Measurements from ENCODE around the gene TENT4B. TPM values are rescaled to one million over a fixed set of nuclear protein-coding genes. Genes with fewer than 3 reads are reported as not detected.

TENT4B gene
- total RNA-seq, 1 donor from 2014 or later, result 7.1 TPM

DNA sequence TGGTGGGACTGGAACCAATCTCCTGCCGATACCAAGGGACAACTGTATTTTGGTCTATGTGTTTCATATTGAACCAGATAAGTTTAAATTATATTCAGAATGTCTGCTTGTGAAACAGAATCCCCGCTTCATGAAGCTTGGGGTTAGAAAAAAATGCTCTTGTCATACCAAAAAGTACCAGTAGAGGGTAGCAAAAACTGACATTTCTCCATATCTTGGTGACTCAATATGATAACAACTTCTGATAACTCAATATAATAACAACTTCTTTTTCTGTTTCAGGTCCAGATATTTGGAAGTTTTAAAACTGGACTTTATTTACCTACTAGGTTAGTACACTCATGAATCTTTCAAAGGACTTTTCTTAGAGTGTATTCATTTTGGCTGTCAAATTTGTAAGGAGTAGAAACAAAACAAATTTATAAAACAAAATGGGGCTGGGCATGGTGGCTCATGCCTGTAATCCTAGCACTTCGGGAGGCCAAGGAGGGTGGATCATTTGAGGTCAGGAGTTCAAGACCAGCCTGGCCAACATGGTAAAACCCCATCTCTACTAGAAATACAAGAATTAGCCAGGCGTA lies 60.9 kb downstream of the TENT4B start:
- no peak overlapping the region for H3K27ac Mint-ChIP-seq (ENCODE audit: unreplicated experiment)
- no peak overlapping the region for H3K4me3 Mint-ChIP-seq (ENCODE audit: unreplicated experiment)
- peaks cover 3% of the 10 kb centered on the region for H3K4me1 Mint-ChIP-seq (ENCODE audit: unreplicated experiment)
- DNase-seq (ENCODE audit: low spot score), result no peak
- peaks cover 1% of the 10 kb centered on the region for H3K27me3 Mint-ChIP-seq (ENCODE audit: unreplicated experiment)
- TF ChIP-seq, protein P1, sequence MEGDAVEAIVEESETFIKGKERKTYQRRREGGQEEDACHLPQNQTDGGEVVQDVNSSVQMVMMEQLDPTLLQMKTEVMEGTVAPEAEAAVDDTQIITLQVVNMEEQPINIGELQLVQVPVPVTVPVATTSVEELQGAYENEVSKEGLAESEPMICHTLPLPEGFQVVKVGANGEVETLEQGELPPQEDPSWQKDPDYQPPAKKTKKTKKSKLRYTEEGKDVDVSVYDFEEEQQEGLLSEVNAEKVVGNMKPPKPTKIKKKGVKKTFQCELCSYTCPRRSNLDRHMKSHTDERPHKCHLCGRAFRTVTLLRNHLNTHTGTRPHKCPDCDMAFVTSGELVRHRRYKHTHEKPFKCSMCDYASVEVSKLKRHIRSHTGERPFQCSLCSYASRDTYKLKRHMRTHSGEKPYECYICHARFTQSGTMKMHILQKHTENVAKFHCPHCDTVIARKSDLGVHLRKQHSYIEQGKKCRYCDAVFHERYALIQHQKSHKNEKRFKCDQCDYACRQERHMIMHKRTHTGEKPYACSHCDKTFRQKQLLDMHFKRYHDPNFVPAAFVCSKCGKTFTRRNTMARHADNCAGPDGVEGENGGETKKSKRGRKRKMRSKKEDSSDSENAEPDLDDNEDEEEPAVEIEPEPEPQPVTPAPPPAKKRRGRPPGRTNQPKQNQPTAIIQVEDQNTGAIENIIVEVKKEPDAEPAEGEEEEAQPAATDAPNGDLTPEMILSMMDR (IDR thresholded peaks at IDR 0.05; ENCODE audit: unreplicated experiment), result peak; percentile 97
- no peaks in the 10 kb centered on the region for H3K9me3 Mint-ChIP-seq (ENCODE audit: unreplicated experiment)
- no peaks in the 10 kb centered on the region for H3K36me3 Mint-ChIP-seq (ENCODE audit: low read depth, unreplicated experiment)

- Mint-ChIP-seq H3K36me3 (ENCODE audit: low read depth, unreplicated experiment) (peaks cover under 1% of the 10 kb centered on the region), H3K27ac (ENCODE audit: unreplicated experiment) (no peak overlapping the region), H3K27me3 (ENCODE audit: unreplicated experiment) (peaks cover 1% of the 10 kb centered on the region), H3K4me3 (ENCODE audit: unreplicated experiment) (no peak overlapping the region), H3K9me3 (ENCODE audit: unreplicated experiment) (no peaks in the 10 kb centered on the region), H3K4me1 (ENCODE audit: unreplicated experiment) (no peaks in the 10 kb centered on the region)
- TF ChIP-seq, protein P1 (IDR thresholded peaks at IDR 0.05; ENCODE audit: unreplicated experiment), result no peak
- DNase-seq (ENCODE audit: low spot score), result no peak
Observed at GRCh38 chr16:50215680-50216079, 62.6 kb downstream of the TENT4B start.

DNA sequence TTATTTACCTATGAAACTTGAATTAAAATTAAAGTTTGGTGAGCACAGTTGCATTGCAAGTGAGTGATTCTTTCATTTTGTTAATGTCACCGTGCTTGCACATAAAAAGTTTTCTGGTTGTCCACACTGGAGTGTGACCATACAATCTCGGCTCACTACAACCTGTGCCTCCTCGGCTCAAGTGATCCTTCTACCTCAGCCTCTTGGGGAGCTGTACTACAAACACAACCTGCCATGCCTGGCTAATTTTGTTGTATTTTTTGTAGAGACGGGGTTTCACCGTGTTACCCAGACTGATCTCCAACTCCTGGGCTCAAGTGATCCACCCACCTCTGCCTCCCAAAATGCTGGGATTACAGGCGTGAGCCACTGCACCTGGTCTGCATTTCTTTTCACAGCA lies 63.1 kb downstream of the TENT4B start:
- Mint-ChIP-seq H3K9me3 (ENCODE audit: unreplicated experiment) (no peaks in the 10 kb centered on the region), H3K4me1 (ENCODE audit: unreplicated experiment) (no peaks in the 10 kb centered on the region), H3K4me3 (ENCODE audit: unreplicated experiment) (no peak overlapping the region), H3K27ac (ENCODE audit: unreplicated experiment) (no peak overlapping the region), H3K27me3 (ENCODE audit: unreplicated experiment) (peaks cover 1% of the 10 kb centered on the region), H3K36me3 (ENCODE audit: low read depth, unreplicated experiment) (peaks cover 3% of the 10 kb centered on the region)
- no peak for DNase-seq (ENCODE audit: low spot score)
- TF ChIP-seq, protein P1 (IDR thresholded peaks at IDR 0.05; ENCODE audit: unreplicated experiment), result no peak

DNA sequence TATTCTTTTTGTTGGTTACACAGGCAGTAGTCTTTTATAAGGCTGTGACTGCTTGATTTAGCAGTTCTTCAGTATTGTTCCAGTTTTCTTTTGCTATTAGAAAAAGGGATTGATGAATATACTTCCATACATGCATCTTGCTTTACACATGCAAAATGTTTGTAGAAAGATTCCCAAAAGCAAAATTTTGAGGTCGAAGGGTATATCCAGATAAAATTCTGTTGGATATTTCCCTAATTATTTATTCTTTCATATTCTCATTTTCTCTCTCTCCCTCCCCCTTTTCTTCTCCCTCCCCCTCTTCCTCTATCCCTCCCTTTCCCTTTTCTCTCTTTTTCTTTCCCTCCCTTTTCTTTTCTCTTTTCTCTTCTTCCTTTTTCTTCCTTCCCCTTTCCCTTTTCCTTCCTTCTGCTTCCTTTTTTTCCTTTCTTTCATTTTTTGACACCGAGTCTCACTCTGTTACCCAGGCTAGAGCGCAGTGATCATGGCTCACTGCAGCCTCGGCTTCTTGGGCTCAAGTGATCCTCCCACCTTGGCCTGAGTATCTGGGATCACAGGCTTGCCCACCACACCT lies 66.4 kb downstream of the TENT4B start:
- Mint-ChIP-seq H3K27me3 (ENCODE audit: unreplicated experiment) (no peaks in the 10 kb centered on the region), H3K4me1 (ENCODE audit: unreplicated experiment) (no peaks in the 10 kb centered on the region), H3K4me3 (ENCODE audit: unreplicated experiment) (no peak overlapping the region), H3K27ac (ENCODE audit: unreplicated experiment) (no peak overlapping the region), H3K9me3 (ENCODE audit: unreplicated experiment) (no peaks in the 10 kb centered on the region), H3K36me3 (ENCODE audit: low read depth, unreplicated experiment) (peaks cover 3% of the 10 kb centered on the region)
- DNase-seq (ENCODE audit: low spot score), result no peak
- TF ChIP-seq, protein P1 (IDR thresholded peaks at IDR 0.05; ENCODE audit: unreplicated experiment), result no peak

DNA sequence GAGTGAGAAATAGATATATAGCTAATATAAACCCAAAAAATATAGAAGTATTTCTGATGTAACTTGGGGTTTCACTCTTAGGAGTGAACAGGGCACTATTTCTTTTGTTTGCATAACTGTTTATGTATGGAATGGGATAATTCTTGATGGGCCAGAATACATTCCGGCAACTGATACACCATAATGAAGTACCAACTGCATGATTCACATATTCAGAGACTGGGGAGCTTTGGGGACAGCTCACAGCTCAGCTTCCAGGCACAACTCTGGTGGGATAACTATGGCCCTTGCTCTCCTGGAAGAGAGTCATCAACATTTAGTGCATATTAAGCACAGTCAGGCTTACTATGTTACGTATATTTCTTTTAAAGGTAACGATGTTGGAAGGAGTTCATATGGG lies 71.2 kb downstream of the TENT4B start:
- no peak for DNase-seq (ENCODE audit: low spot score)
- TF ChIP-seq, protein P1 (IDR thresholded peaks at IDR 0.05; ENCODE audit: unreplicated experiment), result no peak
- H3K27me3 Mint-ChIP-seq (ENCODE audit: unreplicated experiment), result no peaks in the 10 kb centered on the region
- H3K27ac Mint-ChIP-seq (ENCODE audit: unreplicated experiment), result no peak overlapping the region
- no peaks in the 10 kb centered on the region for H3K4me1 Mint-ChIP-seq (ENCODE audit: unreplicated experiment)
- no peaks in the 10 kb centered on the region for H3K9me3 Mint-ChIP-seq (ENCODE audit: unreplicated experiment)
- peaks cover 16% of the 10 kb centered on the region for H3K36me3 Mint-ChIP-seq (ENCODE audit: low read depth, unreplicated experiment)
- H3K4me3 Mint-ChIP-seq (ENCODE audit: unreplicated experiment), result no peak overlapping the region

Data from endothelial cell (in vitro differentiated cells).